PFSK-1 (cell line): ENCODE results near the gene KNSTRN.

Experiments used
- FOXP2 ChIP-seq: optimal IDR thresholded peaks from 2 replicates; pipeline ENCODE3; 2011; ENCODE audit warnings: borderline replicate concordance, control low read depth, inconsistent platforms; ENCODE audit not compliant: insufficient read depth; ENCODE audit errors: extremely low read length, extremely low read depth
- POLR2AphosphoS5 ChIP-seq: IDR thresholded peaks from 2 replicates; pipeline ENCODE4 v1.6.1; 2012; ENCODE audit warnings: low read depth, mild to moderate bottlenecking, control low read depth, low read length, moderate library complexity
- SIN3A ChIP-seq: IDR thresholded peaks from 2 replicates; pipeline ENCODE4 v1.6.1; 2012; ENCODE audit warnings: mild to moderate bottlenecking, low read length, moderate library complexity, borderline replicate concordance; ENCODE audit not compliant: insufficient read depth
- TAF1 ChIP-seq: IDR thresholded peaks from 2 replicates; pipeline ENCODE4 v1.6.1; 2012; ENCODE audit warnings: low read length, control low read depth, borderline replicate concordance; ENCODE audit not compliant: insufficient read depth
- TF ChIP-seq, protein P1 (sequence below), 2 experiments: IDR thresholded peaks; 2 replicates each; pipeline versions ENCODE4 v1.6.1 to v1.8.0; 2011 to 2012; ENCODE audit warnings: low read depth in 2 of 2, low read length in 2 of 2, control low read depth in 1 of 2, inconsistent platforms in 1 of 2, mild to moderate bottlenecking in 1 of 2, moderate library complexity in 1 of 2; ENCODE audit not compliant: insufficient read depth in 1 of 2

Gene KNSTRN

DNA sequence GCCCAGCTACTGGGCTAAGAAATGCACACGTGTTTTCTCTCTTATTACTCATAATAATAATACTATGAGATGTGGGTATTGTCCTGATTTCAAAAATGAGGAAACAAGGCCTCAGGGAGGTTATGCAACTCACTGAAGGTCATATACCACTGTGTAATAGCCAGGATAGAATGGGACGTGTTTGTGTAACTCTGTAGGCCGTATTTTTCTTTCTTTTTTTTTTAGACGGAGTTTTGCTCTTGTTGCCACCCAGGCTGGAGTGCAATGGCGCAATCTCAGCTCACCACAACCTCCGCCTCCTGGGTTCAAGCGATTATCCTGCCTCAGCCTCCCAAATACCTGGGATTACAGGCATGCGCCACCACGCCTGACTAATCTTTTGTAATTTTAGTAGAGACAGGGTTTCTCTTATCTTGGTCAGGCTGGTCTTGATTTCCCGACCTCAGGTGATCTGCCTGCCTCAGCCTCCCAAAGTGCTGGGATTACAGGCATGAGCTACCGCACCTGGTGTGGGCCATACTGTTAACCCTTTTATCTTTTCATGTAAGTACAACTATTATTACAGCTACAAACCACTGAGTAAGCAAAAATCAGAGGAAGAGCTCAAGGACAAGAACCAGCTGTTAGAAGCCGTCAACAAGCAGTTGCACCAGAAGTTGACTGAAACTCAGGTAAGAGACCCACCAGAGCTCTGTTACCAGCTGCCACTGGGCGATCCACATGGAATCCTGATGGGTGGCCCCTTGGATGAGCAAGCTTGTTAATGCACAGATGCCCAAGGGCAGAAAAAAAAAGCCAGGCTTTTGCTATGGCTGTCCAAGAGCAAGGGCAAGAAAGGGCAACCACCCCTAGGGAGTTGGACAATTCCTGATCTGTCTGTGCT is 6.7 kb downstream of the KNSTRN start:
- TF ChIP-seq POLR2AphosphoS5 (no peak), TAF1 (no peak), SIN3A (no peak), FOXP2 (no peak)
- TF ChIP-seq, protein P1, sequence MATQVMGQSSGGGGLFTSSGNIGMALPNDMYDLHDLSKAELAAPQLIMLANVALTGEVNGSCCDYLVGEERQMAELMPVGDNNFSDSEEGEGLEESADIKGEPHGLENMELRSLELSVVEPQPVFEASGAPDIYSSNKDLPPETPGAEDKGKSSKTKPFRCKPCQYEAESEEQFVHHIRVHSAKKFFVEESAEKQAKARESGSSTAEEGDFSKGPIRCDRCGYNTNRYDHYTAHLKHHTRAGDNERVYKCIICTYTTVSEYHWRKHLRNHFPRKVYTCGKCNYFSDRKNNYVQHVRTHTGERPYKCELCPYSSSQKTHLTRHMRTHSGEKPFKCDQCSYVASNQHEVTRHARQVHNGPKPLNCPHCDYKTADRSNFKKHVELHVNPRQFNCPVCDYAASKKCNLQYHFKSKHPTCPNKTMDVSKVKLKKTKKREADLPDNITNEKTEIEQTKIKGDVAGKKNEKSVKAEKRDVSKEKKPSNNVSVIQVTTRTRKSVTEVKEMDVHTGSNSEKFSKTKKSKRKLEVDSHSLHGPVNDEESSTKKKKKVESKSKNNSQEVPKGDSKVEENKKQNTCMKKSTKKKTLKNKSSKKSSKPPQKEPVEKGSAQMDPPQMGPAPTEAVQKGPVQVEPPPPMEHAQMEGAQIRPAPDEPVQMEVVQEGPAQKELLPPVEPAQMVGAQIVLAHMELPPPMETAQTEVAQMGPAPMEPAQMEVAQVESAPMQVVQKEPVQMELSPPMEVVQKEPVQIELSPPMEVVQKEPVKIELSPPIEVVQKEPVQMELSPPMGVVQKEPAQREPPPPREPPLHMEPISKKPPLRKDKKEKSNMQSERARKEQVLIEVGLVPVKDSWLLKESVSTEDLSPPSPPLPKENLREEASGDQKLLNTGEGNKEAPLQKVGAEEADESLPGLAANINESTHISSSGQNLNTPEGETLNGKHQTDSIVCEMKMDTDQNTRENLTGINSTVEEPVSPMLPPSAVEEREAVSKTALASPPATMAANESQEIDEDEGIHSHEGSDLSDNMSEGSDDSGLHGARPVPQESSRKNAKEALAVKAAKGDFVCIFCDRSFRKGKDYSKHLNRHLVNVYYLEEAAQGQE (IDR thresholded peaks at IDR 0.05; ENCODE audit: insufficient read depth in 1 of 2, low read depth in 2 of 2, low read length in 2 of 2) = no peak

DNA sequence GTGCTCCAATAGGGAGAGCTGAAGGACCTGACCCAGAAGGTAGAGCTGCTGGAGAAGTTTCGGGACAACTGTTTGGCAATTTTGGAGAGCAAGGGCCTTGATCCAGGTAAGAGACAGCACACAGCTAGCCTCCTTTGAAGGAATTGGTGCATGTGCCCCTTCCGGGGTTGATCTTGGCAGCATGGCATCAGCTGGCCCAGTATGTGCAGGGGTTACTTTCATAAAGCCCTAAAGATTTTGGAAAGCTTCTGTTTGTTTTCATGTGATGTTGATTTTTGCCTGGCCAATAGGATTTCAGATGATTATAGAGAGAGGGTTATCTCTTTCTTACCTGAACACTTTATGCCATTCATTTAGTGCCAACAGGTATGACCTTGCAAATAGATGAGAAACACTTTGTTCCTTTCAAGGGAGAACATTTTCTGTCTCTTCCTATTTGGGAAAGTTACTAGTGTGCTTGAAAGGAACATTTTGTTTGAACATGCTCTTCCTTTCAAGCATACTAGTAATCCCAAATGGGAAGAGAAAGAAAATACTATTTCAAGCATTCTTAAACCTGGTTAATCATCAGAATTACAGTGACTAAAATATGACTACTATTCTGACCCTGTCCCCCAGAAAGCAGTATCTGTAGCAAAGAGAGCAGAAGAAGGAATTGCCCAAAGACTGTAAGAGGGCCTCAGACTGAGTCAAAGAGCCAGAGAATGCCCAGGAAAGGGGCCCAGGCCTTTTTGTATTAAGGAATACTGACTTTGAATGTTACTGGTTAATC is 7.5 kb downstream of the KNSTRN start:
- TF ChIP-seq POLR2AphosphoS5 (no peak), SIN3A (no peak), TAF1 (no peak), FOXP2 (no peak)
- TF ChIP-seq, protein P1 (IDR thresholded peaks at IDR 0.05; ENCODE audit: insufficient read depth in 1 of 2, low read depth in 2 of 2, low read length in 2 of 2) = no peak

DNA sequence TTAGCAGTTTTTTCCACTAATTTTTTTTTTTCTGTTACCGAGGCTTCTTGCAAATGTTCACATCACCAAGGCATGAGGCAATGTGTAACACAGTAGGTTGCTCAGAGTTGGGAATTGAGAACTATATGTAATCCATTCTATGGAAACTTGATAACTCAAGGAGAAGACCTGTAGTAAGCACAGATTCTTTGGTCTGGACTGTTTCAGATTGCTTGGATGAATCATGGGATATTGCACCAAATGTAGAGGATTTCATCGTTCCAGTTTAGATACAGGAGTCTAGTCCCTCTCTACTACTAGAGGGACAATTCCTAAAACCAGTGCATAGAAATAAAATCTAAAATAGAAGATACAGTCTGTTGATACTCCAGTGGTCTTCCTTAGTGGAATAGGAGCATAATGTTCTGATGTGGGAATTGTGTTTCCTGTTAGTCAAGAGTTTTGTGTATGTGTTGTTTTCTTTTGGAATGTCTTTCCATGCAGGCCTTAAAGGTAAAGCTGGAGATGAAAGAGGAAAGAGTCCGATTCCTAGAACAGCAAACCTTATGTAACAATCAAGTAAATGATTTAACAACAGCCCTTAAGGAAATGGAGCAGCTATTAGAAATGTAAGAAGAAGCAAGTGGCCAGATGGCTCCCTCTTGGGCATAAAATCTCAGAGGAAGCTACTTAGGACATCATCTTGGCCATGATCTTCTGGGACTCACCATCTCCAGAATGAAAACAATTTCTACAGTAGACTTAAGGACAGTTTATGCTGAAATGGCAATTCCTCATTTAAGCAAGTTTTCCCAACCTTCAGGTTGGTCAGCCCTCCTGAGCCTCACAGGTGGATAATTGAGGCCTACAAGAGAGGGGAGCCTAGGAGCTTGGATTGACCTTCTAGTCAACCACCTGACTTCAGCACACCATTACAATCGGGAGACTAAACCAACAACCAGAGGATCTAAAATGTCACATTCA is 10.7 kb downstream of the KNSTRN start:
- TF ChIP-seq SIN3A (no peak), POLR2AphosphoS5 (no peak), TAF1 (no peak), FOXP2 (no peak)
- TF ChIP-seq, protein P1 (IDR thresholded peaks at IDR 0.05; ENCODE audit: insufficient read depth in 1 of 2, low read depth in 2 of 2, low read length in 2 of 2) = no peak

DNA sequence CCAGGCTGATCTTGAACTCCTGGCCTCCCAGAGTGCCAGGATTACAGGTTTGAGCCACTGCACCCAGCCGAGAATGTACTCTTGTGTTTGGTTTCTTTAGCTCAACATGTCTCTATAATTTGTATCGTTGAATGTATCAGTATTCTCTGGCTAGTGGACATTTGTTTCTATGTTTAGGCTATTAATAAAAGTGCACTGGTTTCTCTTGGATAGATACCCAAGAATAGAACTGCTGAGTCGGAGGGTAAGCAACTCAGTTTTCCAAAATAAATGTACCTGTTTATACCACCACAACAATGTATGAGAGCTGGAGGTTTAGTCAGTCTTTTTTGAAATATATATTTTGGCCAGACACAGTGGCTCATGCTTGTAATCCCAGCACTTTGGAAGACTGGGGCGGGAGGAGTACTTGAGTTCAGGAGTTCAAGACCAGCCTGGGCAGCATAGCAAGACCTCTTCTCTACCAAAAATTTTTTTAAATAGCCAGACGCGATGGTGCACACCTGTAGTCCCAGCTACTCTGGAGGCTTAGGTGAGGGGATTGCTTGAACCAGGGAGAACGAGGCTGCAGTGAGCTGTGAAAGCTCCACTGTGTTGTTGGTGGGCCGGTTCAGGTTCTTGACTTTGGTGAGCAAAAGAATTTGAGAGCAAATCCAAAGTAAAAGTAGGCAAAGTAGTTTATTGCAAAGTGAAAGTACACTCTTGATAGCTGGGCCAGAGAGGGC is 15.3 kb downstream of the KNSTRN start:
- TF ChIP-seq FOXP2 (no peak), POLR2AphosphoS5 (no peak), TAF1 (no peak), SIN3A (no peak)
- TF ChIP-seq, protein P1 (IDR thresholded peaks at IDR 0.05; ENCODE audit: insufficient read depth in 1 of 2, low read depth in 2 of 2, low read length in 2 of 2) = no peak
